ENCODE data around the gene TRPM5.
"Not testable (repeated sequence)": the region's sequence is repeated elsewhere in the genome, so short reads cannot be mapped to it uniquely, and the experiment has no call there.

DNA sequence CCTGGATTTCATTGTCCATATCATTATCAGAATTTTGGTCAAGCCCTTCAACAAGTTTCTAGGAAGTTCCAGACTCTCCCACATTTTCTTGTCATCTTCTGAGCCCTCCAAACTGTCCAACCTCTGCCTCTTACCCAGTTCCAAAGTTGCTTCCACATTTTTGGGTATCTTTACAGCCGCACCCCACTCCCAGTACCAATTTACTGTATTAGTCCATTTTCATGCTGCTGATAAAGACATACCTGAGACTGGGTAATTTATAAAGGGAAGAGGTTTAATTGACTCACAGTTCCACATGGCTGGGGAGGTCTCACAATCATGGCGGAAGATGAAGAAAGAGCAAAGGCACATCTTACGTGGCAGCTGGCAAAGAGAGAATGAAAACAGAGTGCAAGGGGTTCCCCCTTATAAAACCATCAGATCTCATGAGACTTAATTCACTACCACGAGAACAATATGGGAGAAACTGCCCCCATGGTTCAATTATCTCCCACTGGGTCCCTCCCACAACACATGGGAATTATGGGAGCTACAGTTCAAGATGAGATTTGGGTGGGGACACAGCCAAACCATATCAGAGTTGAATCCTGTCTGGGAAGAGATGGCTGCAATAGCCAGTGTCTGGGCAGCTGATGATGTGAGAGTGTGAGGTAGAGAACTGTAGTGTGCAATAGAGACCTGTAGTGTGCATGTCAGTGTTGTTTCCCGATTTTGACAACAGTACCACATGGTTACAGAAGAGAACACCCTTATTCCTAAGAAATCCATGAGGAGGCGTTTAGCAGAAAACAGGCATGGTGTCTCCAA lies 36.0 kb upstream of the TRPM5 start:
- TF ChIP-seq, protein P1, sequence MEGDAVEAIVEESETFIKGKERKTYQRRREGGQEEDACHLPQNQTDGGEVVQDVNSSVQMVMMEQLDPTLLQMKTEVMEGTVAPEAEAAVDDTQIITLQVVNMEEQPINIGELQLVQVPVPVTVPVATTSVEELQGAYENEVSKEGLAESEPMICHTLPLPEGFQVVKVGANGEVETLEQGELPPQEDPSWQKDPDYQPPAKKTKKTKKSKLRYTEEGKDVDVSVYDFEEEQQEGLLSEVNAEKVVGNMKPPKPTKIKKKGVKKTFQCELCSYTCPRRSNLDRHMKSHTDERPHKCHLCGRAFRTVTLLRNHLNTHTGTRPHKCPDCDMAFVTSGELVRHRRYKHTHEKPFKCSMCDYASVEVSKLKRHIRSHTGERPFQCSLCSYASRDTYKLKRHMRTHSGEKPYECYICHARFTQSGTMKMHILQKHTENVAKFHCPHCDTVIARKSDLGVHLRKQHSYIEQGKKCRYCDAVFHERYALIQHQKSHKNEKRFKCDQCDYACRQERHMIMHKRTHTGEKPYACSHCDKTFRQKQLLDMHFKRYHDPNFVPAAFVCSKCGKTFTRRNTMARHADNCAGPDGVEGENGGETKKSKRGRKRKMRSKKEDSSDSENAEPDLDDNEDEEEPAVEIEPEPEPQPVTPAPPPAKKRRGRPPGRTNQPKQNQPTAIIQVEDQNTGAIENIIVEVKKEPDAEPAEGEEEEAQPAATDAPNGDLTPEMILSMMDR (IDR thresholded peaks at IDR 0.05) = not testable (repeated sequence)
- TF ChIP-seq POLR2A (IDR thresholded peaks at IDR 0.05) = not testable (repeated sequence)

Data from testis (tissue), 2 donors.